ENCODE data around the gene WBP1L. TPM values are rescaled to one million over a fixed set of nuclear protein-coding genes. Genes with fewer than 3 reads are reported as not detected.

Gene WBP1L
- total RNA-seq, 4 donors from 2014 or later: 89.4 to 191 (median 158) TPM

- DNase-seq (ENCODE audit: low spot score in 2 of 2): no peak
- H3K36me3 ChIP-seq: peaks cover 0 to 13% (median 0%) of the 10 kb centered on the region in 3 donors
- no peaks in the 10 kb centered on the region for H3K9me3 ChIP-seq
- H3K27ac ChIP-seq: peak overlapping the region; percentile 37 to 90 (median 81)
- no peak overlapping the region for H3K4me3 ChIP-seq
- H3K4me1 ChIP-seq: peaks cover 0 to 91% (median 64%) of the 10 kb centered on the region in 4 donors
- WGBS, 2 donors: 33 to 35% methylated on average over 2 of the region's 2 CpGs
- TF ChIP-seq, protein P1, sequence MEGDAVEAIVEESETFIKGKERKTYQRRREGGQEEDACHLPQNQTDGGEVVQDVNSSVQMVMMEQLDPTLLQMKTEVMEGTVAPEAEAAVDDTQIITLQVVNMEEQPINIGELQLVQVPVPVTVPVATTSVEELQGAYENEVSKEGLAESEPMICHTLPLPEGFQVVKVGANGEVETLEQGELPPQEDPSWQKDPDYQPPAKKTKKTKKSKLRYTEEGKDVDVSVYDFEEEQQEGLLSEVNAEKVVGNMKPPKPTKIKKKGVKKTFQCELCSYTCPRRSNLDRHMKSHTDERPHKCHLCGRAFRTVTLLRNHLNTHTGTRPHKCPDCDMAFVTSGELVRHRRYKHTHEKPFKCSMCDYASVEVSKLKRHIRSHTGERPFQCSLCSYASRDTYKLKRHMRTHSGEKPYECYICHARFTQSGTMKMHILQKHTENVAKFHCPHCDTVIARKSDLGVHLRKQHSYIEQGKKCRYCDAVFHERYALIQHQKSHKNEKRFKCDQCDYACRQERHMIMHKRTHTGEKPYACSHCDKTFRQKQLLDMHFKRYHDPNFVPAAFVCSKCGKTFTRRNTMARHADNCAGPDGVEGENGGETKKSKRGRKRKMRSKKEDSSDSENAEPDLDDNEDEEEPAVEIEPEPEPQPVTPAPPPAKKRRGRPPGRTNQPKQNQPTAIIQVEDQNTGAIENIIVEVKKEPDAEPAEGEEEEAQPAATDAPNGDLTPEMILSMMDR (IDR thresholded peaks at IDR 0.05): no peak
- TF ChIP-seq POLR2A (IDR thresholded peaks at IDR 0.05): no peak
- TF ChIP-seq EP300 (IDR thresholded peaks at IDR 0.05): no peak
- H3K27me3 ChIP-seq: no peaks in the 10 kb centered on the region
Observed at GRCh38 chr10:102801496-102801895, 57.7 kb downstream of the WBP1L start.

GRCh38 chr10:102801978-102802377 lies 58.2 kb downstream of the WBP1L start:
- H3K4me1 ChIP-seq: peaks cover 0 to 91% (median 59%) of the 10 kb centered on the region in 4 donors
- TF ChIP-seq, protein P1 (IDR thresholded peaks at IDR 0.05): no peak
- TF ChIP-seq EP300 (IDR thresholded peaks at IDR 0.05) (no peak), POLR2A (IDR thresholded peaks at IDR 0.05) (no peak)

DNA sequence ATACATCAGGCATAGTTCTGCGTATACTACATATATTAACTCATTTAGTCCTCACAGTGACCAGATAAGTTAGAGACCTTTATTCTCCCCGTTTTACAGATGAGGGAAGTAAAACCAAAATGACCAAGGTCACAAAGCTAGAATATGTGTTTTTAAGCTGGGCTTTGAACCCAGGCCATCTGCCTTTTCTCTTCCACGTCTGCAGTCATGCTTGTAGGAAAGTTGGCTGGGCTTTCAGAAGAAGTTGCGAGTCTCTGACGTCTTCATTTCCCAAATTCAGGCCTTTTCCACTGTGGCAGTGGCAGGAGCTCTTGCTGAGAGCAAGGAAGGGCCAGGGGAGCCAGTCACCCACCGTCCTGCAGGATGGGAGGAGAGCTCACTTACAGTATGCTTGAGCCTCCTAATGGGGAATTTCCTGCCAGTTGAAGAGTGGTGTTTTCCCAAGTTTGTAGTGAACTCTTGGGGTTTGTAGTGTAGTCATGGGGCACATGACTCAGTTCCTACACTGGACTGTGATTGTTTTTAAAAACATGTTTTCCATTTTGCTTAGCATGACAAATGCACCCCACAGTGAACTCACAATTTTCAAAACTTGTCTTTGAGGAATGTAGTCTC lies 59.3 kb downstream of the WBP1L start:
- TF ChIP-seq, protein P1 (IDR thresholded peaks at IDR 0.05): no peak
- TF ChIP-seq POLR2A (IDR thresholded peaks at IDR 0.05) (no peak), EP300 (IDR thresholded peaks at IDR 0.05) (peak in 1 of 2 donors; percentile 85)
- Histone ChIP-seq H3K4me1 (peaks cover 0 to 90% (median 48%) of the 10 kb centered on the region in 4 donors), H3K9me3 (no peaks in the 10 kb centered on the region), H3K4me3 (no peak overlapping the region), H3K27ac (peak overlapping the region; percentile 26 to 94 (median 70)), H3K36me3 (peaks cover 0 to 11% (median 0%) of the 10 kb centered on the region in 3 donors), H3K27me3 (no peaks in the 10 kb centered on the region)
- 21 to 32% methylated on average over 6 of the region's 6 CpGs for WGBS, 2 donors
- no peak for DNase-seq (ENCODE audit: low spot score in 2 of 2)

More at GRCh38 chr10:102801978-102802377, 58.2 kb downstream of the WBP1L start:
- H3K27me3 ChIP-seq: no peaks in the 10 kb centered on the region
- WGBS, 2 donors: 54 to 65% methylated on average over 3 of the region's 3 CpGs
- H3K9me3 ChIP-seq: no peaks in the 10 kb centered on the region
- peak overlapping the region in 2 of 4 donors; percentile 86 to 94 for H3K27ac ChIP-seq
- H3K4me3 ChIP-seq: no peak overlapping the region
- DNase-seq (ENCODE audit: low spot score in 2 of 2): no peak
- peaks cover 0 to 13% (median 0%) of the 10 kb centered on the region in 3 donors for H3K36me3 ChIP-seq

DNA sequence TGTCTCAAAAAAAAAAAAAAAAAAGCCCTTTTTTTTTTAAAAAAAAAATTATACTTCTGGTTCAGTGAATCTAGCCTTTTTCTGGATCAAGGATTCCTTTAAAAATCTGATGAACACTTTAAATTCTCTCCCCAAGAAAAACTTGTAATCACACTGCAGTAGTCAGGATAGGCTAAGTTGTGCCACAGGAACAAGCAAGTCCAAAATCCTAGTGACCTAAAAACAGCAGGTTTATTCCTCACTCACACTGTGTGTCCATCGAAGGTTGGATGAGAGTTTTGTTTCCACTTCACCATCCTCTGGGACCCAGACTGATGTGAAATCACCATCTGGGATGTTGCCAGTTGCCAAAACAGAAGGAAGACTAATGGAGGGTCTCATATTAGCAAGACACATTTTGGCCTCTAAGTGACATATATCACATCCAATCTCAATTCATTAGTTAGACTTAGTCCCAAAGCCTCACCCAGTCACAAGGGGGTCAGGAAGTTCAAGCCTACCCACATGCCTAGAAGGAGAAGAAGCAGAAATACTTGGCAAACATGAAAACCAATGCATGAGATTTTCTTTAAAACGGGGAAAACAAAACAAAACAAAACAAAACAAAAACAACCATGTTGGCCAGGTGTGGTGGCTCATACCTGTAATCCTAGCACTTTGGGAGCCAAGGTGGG lies 60.8 kb downstream of the WBP1L start:
- Histone ChIP-seq H3K9me3 (no peaks in the 10 kb centered on the region), H3K27me3 (no peaks in the 10 kb centered on the region), H3K4me1 (peaks cover 0 to 90% (median 41%) of the 10 kb centered on the region in 4 donors), H3K4me3 (no peak overlapping the region), H3K27ac (peak overlapping the region in 2 of 4 donors; percentile 23 to 94), H3K36me3 (no peaks in the 10 kb centered on the region)
- 32 to 54% methylated on average over 2 of the region's 2 CpGs for WGBS, 2 donors
- TF ChIP-seq, protein P1 (IDR thresholded peaks at IDR 0.05): no peak
- TF ChIP-seq EP300 (IDR thresholded peaks at IDR 0.05): no peak
- TF ChIP-seq POLR2A (IDR thresholded peaks at IDR 0.05): no peak
- DNase-seq (ENCODE audit: low spot score in 2 of 2): no peak

GRCh38 chr10:102808380-102808779 lies 64.6 kb downstream of the WBP1L start:
- Histone ChIP-seq H3K4me3 (no peak overlapping the region), H3K4me1 (peaks cover 0 to 73% (median 11%) of the 10 kb centered on the region in 4 donors), H3K27ac (peak overlapping the region in 2 of 4 donors; percentile 34 to 44), H3K27me3 (no peaks in the 10 kb centered on the region), H3K9me3 (no peaks in the 10 kb centered on the region), H3K36me3 (peaks cover 0 to 37% (median 12%) of the 10 kb centered on the region in 3 donors)
- WGBS, 2 donors: 46 to 62% methylated on average over 4 of the region's 4 CpGs
- TF ChIP-seq EP300 (IDR thresholded peaks at IDR 0.05) (no peak), POLR2A (IDR thresholded peaks at IDR 0.05) (no peak)
- TF ChIP-seq, protein P1 (IDR thresholded peaks at IDR 0.05): no peak
- DNase-seq (ENCODE audit: low spot score in 2 of 2): no peak

Measured in tibial nerve (tissue), 4 donors.